Measurements from ENCODE around the gene NMNAT3.

DNA sequence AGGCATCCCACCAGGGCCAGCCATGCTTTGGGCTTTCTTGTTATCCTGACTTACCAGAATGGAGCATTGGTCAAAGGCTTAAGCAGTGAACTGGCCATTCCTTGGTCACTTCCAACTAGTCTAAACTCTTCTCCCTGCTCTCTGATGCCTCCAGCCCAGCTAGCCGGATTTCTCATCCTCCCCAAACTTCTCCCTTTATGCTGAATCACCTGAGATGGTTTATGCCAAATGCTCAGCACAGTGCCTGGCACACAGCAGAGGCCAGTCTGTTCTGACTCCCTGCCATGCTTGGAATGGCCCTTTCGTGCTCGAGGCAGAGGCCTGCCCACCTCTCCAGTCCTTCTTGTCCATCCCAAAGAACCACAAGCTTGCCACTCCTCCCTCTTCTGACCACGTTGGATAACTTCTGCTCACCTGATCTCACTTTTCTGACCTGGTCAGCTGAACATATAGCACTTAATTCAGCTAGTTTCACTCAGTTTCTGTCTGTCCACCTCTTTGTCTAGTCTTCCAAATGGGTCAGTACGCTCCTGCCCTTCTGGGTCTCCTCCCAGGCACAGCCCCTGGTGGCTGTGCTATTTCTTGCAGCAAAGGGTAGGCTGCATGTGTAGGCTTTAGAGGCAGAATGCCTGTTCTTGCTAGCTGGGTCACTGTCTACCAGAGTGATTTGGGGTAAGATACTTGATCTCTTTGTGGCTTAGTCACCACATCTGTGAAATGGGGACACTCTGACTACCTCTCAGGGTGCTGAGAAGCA lies 136.1 kb downstream of the NMNAT3 start:
- TF ChIP-seq, protein P1, sequence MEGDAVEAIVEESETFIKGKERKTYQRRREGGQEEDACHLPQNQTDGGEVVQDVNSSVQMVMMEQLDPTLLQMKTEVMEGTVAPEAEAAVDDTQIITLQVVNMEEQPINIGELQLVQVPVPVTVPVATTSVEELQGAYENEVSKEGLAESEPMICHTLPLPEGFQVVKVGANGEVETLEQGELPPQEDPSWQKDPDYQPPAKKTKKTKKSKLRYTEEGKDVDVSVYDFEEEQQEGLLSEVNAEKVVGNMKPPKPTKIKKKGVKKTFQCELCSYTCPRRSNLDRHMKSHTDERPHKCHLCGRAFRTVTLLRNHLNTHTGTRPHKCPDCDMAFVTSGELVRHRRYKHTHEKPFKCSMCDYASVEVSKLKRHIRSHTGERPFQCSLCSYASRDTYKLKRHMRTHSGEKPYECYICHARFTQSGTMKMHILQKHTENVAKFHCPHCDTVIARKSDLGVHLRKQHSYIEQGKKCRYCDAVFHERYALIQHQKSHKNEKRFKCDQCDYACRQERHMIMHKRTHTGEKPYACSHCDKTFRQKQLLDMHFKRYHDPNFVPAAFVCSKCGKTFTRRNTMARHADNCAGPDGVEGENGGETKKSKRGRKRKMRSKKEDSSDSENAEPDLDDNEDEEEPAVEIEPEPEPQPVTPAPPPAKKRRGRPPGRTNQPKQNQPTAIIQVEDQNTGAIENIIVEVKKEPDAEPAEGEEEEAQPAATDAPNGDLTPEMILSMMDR (IDR thresholded peaks at IDR 0.05; ENCODE audit: insufficient read depth, low read length, poor library complexity, severe bottlenecking) = no peak
- TF ChIP-seq EZH2phosphoT487 (conservative IDR thresholded peaks at IDR 0.05; ENCODE audit: low read length) = no peak

Data from SU-DHL-6 (cell line).